Activated T-helper 2 cell treated with anti-CD3 and anti-CD28 coated beads, Interferon-gamma antibody, Interleukin-2, Interleukin-4, amounts not matched to agents 10 μg/mL and 5 μg/mL and 100 μg/mL, durations not matched to agents 14 hours and 24 hours and 36 hours (primary cell): ENCODE measurements around the gene CARMIL1. TPM values are rescaled to one million over a fixed set of nuclear protein-coding genes. Genes with fewer than 3 reads are reported as not detected.
"Not testable (repeated sequence)": the region's sequence is repeated elsewhere in the genome, so short reads cannot be mapped to it uniquely, and the experiment has no call there.

Experiments used
- DNase-seq: peaks from one replicate; pipeline ENCODE4 v3.0.0; 2021; ENCODE audit warnings: low spot score
- H3K27ac Mint-ChIP-seq: one replicate; pipeline ENCODE4 v1.8.0; 2021; ENCODE audit warnings: mixed read lengths
- H3K27me3 Mint-ChIP-seq: one replicate; pipeline ENCODE4 v1.8.0; 2021; ENCODE audit warnings: low read depth, mixed read lengths
- H3K36me3 Mint-ChIP-seq: one replicate; pipeline ENCODE4 v1.8.0; 2021; ENCODE audit warnings: low read depth, mixed read lengths
- H3K4me1 Mint-ChIP-seq: one replicate; pipeline ENCODE4 v1.8.0; 2021; ENCODE audit warnings: low read depth, mixed read lengths
- H3K4me3 Mint-ChIP-seq: one replicate; pipeline ENCODE4 v1.8.0; 2021; ENCODE audit warnings: low read depth, mild to moderate bottlenecking, moderate library complexity, mixed read lengths
- H3K9me3 Mint-ChIP-seq: one replicate; pipeline ENCODE4 v1.8.0; 2021; ENCODE audit warnings: mixed read lengths
- intact Hi-C: fragments of 100-400 bp; cut with micrococcal nuclease; formaldehyde crosslinking; loops from one replicate; pipeline ENCODE4 v1.15.1; 2023
- total RNA-seq: library from RNA; stranded (reverse); gene quantifications from 2 replicates; pipeline ENCODE4 v1.2.3, GENCODE V29; 2022

The CARMIL1 gene
- total RNA-seq, 1 donor from 2014 or later = 1.7 TPM

GRCh38 chr6:25441663-25442270 is 162.6 kb downstream of the CARMIL1 start:
- intact Hi-C loops = no loop called here
- H3K27me3 Mint-ChIP-seq = no peaks in the 10 kb centered on the region
- no peaks in the 10 kb centered on the region for H3K36me3 Mint-ChIP-seq
- H3K27ac Mint-ChIP-seq = no peak overlapping the region
- H3K4me3 Mint-ChIP-seq = no peak overlapping the region
- no peak for DNase-seq
- peaks cover 15% of the 10 kb centered on the region for H3K9me3 Mint-ChIP-seq
- H3K4me1 Mint-ChIP-seq = no peaks in the 10 kb centered on the region

DNA sequence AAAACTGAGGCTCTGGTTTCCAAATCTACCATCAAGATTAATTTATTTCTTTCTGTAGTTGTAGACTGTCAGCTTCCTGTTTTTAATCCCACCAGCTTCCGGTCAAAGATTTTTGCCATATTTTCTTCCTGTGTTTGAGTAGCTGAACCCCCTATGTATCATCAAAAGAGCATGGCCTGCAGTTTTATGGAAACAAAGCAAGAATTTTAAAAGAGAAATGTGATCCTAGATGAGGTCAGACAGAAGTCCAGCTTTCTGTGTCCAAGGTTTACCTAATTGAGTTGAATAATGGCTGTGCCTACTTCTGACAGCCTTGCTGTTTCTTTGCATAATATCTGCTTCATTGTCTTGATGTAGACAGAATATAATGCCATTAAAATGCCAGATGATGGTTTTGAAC is 163.7 kb downstream of the CARMIL1 start:
- intact Hi-C loops = no loop called here
- peaks cover 15% of the 10 kb centered on the region for H3K9me3 Mint-ChIP-seq
- DNase-seq = no peak
- H3K27ac Mint-ChIP-seq = no peak overlapping the region
- H3K4me3 Mint-ChIP-seq = no peak overlapping the region
- H3K36me3 Mint-ChIP-seq = no peaks in the 10 kb centered on the region
- no peaks in the 10 kb centered on the region for H3K27me3 Mint-ChIP-seq
- peaks cover 5% of the 10 kb centered on the region for H3K4me1 Mint-ChIP-seq

DNA sequence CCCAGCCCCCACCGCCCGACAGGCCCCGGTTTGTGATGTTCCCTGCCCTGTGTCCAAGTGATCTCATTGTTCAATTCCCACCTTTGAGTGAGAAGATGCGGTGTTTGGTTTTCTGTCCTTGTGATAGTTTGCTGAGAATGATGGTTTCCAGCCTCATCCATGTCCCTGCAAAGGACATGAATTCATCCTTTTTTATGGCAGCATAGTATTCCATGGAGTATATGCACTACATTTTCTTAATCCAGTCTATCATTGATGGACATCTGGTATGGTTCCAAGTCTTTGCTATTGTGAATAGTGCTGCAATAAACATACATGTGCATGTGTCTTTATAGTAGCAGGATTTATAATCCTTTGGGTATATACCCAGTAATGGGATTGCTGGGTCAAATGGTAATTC is 165.3 kb downstream of the CARMIL1 start:
- DNase-seq, intact Hi-C loops, H3K36me3 Mint-ChIP-seq, H3K4me1 Mint-ChIP-seq, H3K4me3 Mint-ChIP-seq, H3K27ac Mint-ChIP-seq, H3K27me3 Mint-ChIP-seq: not testable (repeated sequence)
- H3K9me3 Mint-ChIP-seq = peaks cover 15% of the 10 kb centered on the region

DNA sequence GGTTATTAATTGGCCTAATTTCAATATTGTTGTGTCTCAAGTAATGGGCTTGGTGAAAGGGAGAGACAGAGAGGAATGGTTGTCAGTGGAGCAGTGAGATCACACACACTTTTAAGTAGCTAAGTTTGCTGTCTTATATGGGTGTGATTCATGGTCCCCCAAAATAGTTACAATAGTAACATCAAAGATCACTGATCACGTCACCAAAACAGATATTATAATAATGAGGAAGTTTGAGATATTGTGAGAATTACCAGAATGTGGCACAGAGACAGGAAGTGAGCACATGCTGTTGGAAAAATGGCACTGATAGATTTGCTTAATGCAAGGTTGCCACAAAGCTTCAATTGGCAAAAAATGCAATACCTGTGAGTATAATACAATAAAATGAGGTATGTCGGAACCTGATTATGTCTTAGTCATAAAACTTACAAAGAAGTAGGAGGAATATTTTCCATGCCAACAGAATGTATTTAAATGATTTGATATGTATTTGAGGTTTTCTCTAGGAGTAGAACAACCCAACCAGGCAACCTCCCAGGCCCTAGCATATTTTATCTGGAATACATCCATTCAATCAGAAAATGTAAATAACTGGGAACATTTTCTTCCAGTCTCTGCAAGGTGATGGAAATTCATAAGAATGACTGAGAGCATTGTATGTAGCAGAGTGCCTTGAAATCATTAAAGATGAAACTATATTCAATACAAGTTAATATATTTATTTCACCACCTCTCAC is 167.8 kb downstream of the CARMIL1 start:
- H3K4me3 Mint-ChIP-seq = no peak overlapping the region
- peaks cover 5% of the 10 kb centered on the region for H3K4me1 Mint-ChIP-seq
- no peak overlapping the region for H3K27ac Mint-ChIP-seq
- H3K36me3 Mint-ChIP-seq = no peaks in the 10 kb centered on the region
- intact Hi-C loops = no loop called here
- DNase-seq = no peak
- no peaks in the 10 kb centered on the region for H3K27me3 Mint-ChIP-seq
- peaks cover 15% of the 10 kb centered on the region for H3K9me3 Mint-ChIP-seq

GRCh38 chr6:25447570-25447929 is 168.4 kb downstream of the CARMIL1 start:
- peaks cover 5% of the 10 kb centered on the region for H3K4me1 Mint-ChIP-seq
- peaks cover 15% of the 10 kb centered on the region for H3K9me3 Mint-ChIP-seq
- no peaks in the 10 kb centered on the region for H3K36me3 Mint-ChIP-seq
- H3K27me3 Mint-ChIP-seq = no peaks in the 10 kb centered on the region
- DNase-seq = no peak
- no peak overlapping the region for H3K4me3 Mint-ChIP-seq
- intact Hi-C loops = no loop called here
- no peak overlapping the region for H3K27ac Mint-ChIP-seq

DNA sequence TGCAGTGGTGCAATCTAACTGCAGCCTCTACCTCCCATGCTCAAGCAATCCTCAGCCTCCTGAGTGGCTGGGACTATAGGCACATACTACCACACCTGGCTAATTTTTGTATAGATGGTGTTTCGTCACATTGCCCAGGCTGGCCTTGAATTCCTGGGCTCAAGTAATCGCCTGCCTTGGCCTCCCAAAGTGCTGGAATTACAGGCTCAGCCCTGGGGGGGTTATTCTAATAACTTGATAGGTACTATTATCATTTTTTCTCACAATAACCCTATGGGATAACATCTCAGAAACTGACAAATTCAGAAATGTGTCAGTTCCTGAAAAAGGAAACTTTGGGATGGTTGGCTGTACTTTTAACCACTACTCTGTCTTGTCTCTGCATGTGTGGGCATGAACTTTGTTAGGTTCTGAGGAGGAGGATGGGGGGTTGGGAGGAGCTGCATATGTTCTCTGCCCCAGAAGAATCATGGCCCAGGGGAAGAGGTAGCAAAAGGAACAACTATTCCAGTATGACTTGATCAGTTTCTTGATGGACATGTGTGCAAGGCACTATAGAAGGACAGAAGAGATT is 169.9 kb downstream of the CARMIL1 start:
- H3K4me3 Mint-ChIP-seq = no peak overlapping the region
- intact Hi-C loops = no loop called here
- no peak for DNase-seq
- H3K27me3 Mint-ChIP-seq = no peaks in the 10 kb centered on the region
- no peaks in the 10 kb centered on the region for H3K36me3 Mint-ChIP-seq
- H3K4me1 Mint-ChIP-seq = peaks cover 5% of the 10 kb centered on the region
- peaks cover 15% of the 10 kb centered on the region for H3K9me3 Mint-ChIP-seq
- no peak overlapping the region for H3K27ac Mint-ChIP-seq

GRCh38 chr6:25449774-25450173 is 170.6 kb downstream of the CARMIL1 start:
- no peaks in the 10 kb centered on the region for H3K36me3 Mint-ChIP-seq
- no peak for DNase-seq
- H3K27ac Mint-ChIP-seq = no peak overlapping the region
- H3K4me1 Mint-ChIP-seq = peaks cover 5% of the 10 kb centered on the region
- no peaks in the 10 kb centered on the region for H3K27me3 Mint-ChIP-seq
- peaks cover 15% of the 10 kb centered on the region for H3K9me3 Mint-ChIP-seq
- intact Hi-C loops = no loop called here
- no peak overlapping the region for H3K4me3 Mint-ChIP-seq

DNA sequence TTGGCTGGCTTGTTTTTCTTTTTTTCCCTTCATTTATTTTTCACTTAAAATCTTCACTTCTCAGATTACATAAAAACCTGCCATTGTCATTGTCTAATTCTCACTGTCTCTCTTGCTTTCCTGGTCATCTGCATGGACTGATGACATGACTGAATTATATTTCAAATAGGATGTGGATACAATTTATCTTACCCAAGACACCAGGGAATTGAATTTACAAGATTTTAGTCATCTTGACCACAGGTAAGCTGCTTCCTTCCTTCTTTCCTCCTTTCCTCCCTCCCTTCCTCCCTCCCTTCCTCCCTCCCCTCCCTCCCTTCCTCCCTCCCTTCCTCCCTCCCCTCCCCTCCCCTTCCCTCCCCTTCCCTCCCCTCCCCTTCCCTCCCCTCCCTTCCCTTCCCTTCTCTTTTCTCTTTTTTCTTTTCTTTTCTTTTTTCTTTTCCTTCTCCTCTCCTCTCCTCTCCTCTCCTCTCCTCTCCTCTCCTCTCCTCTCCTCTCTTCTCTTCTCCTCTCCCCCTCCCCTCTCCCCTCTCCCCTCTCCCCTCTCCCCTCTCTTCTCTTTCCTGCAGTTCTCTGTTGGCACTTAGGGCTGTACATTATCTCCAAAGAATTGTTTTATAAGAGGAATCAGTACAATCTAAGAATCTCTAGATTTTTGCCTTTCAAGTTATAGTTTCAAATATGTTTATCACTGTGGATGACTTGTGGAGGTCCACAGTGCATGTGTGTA is 171.5 kb downstream of the CARMIL1 start:
- peaks cover 10% of the 10 kb centered on the region for H3K9me3 Mint-ChIP-seq
- intact Hi-C loops = no loop called here
- no peaks in the 10 kb centered on the region for H3K27me3 Mint-ChIP-seq
- no peak overlapping the region for H3K27ac Mint-ChIP-seq
- H3K36me3 Mint-ChIP-seq = no peaks in the 10 kb centered on the region
- no peak for DNase-seq
- peaks cover 5% of the 10 kb centered on the region for H3K4me1 Mint-ChIP-seq
- no peak overlapping the region for H3K4me3 Mint-ChIP-seq

- intact Hi-C loops = no loop called here
- no peak for DNase-seq
- no peaks in the 10 kb centered on the region for H3K9me3 Mint-ChIP-seq
- H3K4me3 Mint-ChIP-seq = no peak overlapping the region
- no peak overlapping the region for H3K27ac Mint-ChIP-seq
- H3K4me1 Mint-ChIP-seq = peaks cover 5% of the 10 kb centered on the region
- no peaks in the 10 kb centered on the region for H3K36me3 Mint-ChIP-seq
- no peaks in the 10 kb centered on the region for H3K27me3 Mint-ChIP-seq
Measured at GRCh38 chr6:25452031-25452430, 172.9 kb downstream of the CARMIL1 start.

- Mint-ChIP-seq H3K36me3 (no peaks in the 10 kb centered on the region), H3K27ac (no peak overlapping the region), H3K9me3 (no peaks in the 10 kb centered on the region), H3K27me3 (no peaks in the 10 kb centered on the region), H3K4me3 (no peak overlapping the region), H3K4me1 (no peaks in the 10 kb centered on the region)
- intact Hi-C loops = no loop called here
- DNase-seq = no peak
Measured at GRCh38 chr6:25453288-25453687, 174.1 kb downstream of the CARMIL1 start.

DNA sequence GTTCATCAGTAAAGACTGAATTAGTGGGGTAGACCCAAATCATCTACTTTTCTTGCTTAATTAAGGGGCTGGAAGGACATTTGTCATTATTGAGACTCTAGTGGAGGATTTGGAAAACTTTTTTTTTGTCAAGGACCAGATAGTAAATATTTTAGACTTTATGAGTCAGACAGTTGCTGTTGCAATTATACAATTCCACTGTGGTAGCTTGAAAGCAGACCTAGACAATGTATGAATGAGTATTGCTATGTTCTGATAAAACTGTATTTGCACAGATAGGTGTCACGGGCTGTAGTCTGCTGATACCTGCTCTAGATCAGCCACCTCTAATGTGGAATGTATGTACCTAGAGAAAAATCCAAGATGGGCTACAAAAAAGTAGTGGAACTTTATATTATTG is 175.0 kb downstream of the CARMIL1 start:
- Mint-ChIP-seq H3K27ac (no peak overlapping the region), H3K4me1 (no peaks in the 10 kb centered on the region), H3K36me3 (no peaks in the 10 kb centered on the region), H3K9me3 (no peaks in the 10 kb centered on the region), H3K27me3 (no peaks in the 10 kb centered on the region), H3K4me3 (no peak overlapping the region)
- no peak for DNase-seq
- intact Hi-C loops = no loop called here

GRCh38 chr6:25456249-25457040 is 177.3 kb downstream of the CARMIL1 start:
- H3K27me3 Mint-ChIP-seq = no peaks in the 10 kb centered on the region
- no peak overlapping the region for H3K27ac Mint-ChIP-seq
- intact Hi-C loops = no loop called here
- H3K4me1 Mint-ChIP-seq = no peaks in the 10 kb centered on the region
- DNase-seq = no peak
- no peak overlapping the region for H3K4me3 Mint-ChIP-seq
- H3K9me3 Mint-ChIP-seq = no peaks in the 10 kb centered on the region
- H3K36me3 Mint-ChIP-seq = no peaks in the 10 kb centered on the region
